ENCODE data around the gene C17orf50.
"Not testable (repeated sequence)": the region's sequence is repeated elsewhere in the genome, so short reads cannot be mapped to it uniquely, and the experiment has no call there.

C17orf50 gene

GRCh38 chr17:35745749-35746320 is 14.9 kb upstream of the C17orf50 start:
- Histone ChIP-seq H3K36me3 (ENCODE audit: insufficient read depth, low read depth, low read length) (no peaks in the 10 kb centered on the region), H3K9me3 (ENCODE audit: insufficient read depth, low read depth, low read length) (peaks cover 2% of the 10 kb centered on the region; the same call in 1 of the 2 replicates), H3K4me3 (ENCODE audit: low read length) (no peak overlapping the region), H3K9ac (ENCODE audit: low read depth, low read length) (no peak overlapping the region), H3K27ac (ENCODE audit: low read length) (no peak overlapping the region), H3K4me1 (ENCODE audit: insufficient read depth, low read length) (no peaks in the 10 kb centered on the region), H3K27me3 (ENCODE audit: insufficient read depth, low read length) (peaks cover 59% of the 10 kb centered on the region)

GRCh38 chr17:35747540-35748017 is 13.1 kb upstream of the C17orf50 start:
- Histone ChIP-seq H3K9me3 (ENCODE audit: insufficient read depth, low read depth, low read length) (no peaks in the 10 kb centered on the region), H3K4me3 (ENCODE audit: low read length) (no peak overlapping the region), H3K4me1 (ENCODE audit: insufficient read depth, low read length) (no peaks in the 10 kb centered on the region), H3K27me3 (ENCODE audit: insufficient read depth, low read length) (peaks cover 45% of the 10 kb centered on the region), H3K27ac (ENCODE audit: low read length) (no peak overlapping the region), H3K9ac (ENCODE audit: low read depth, low read length) (no peak overlapping the region), H3K36me3 (ENCODE audit: insufficient read depth, low read depth, low read length) (no peaks in the 10 kb centered on the region)

GRCh38 chr17:35748341-35748841 is 12.3 kb upstream of the C17orf50 start:
- Histone ChIP-seq H3K27me3 (ENCODE audit: insufficient read depth, low read length) (peaks cover 37% of the 10 kb centered on the region), H3K9me3 (ENCODE audit: insufficient read depth, low read depth, low read length) (no peaks in the 10 kb centered on the region), H3K36me3 (ENCODE audit: insufficient read depth, low read depth, low read length) (no peaks in the 10 kb centered on the region), H3K4me3 (ENCODE audit: low read length) (no peak overlapping the region), H3K4me1 (ENCODE audit: insufficient read depth, low read length) (no peaks in the 10 kb centered on the region), H3K27ac (ENCODE audit: low read length) (no peak overlapping the region), H3K9ac (ENCODE audit: low read depth, low read length) (no peak overlapping the region)

- H3K27me3 ChIP-seq (ENCODE audit: insufficient read depth, low read length): peaks cover 31% of the 10 kb centered on the region
- no peak overlapping the region for H3K4me3 ChIP-seq (ENCODE audit: low read length)
- no peak overlapping the region for H3K27ac ChIP-seq (ENCODE audit: low read length)
- no peak overlapping the region for H3K9ac ChIP-seq (ENCODE audit: low read depth, low read length)
- no peaks in the 10 kb centered on the region for H3K36me3 ChIP-seq (ENCODE audit: insufficient read depth, low read depth, low read length)
- H3K9me3 ChIP-seq (ENCODE audit: insufficient read depth, low read depth, low read length): no peaks in the 10 kb centered on the region
- no peaks in the 10 kb centered on the region for H3K4me1 ChIP-seq (ENCODE audit: insufficient read depth, low read length)
These were observed 11.7 kb upstream of the C17orf50 start for GRCh38 chr17:35748979-35749378.

GRCh38 chr17:35749560-35750412 is 10.9 kb upstream of the C17orf50 start:
- Histone ChIP-seq H3K9ac (ENCODE audit: low read depth, low read length) (peak overlapping the region; percentile 33; the same call in 1 of the 2 replicates), H3K4me1 (ENCODE audit: insufficient read depth, low read length) (no peaks in the 10 kb centered on the region), H3K36me3 (ENCODE audit: insufficient read depth, low read depth, low read length) (no peaks in the 10 kb centered on the region), H3K27ac (ENCODE audit: low read length) (no peak overlapping the region), H3K4me3 (ENCODE audit: low read length) (peak overlapping the region; percentile 56; the same call in 1 of the 2 replicates), H3K27me3 (ENCODE audit: insufficient read depth, low read length) (peaks cover 31% of the 10 kb centered on the region), H3K9me3 (ENCODE audit: insufficient read depth, low read depth, low read length) (no peaks in the 10 kb centered on the region)

GRCh38 chr17:35750526-35751395 is 9.9 kb upstream of the C17orf50 start:
- no peaks in the 10 kb centered on the region for H3K9me3 ChIP-seq (ENCODE audit: insufficient read depth, low read depth, low read length)
- no peaks in the 10 kb centered on the region for H3K36me3 ChIP-seq (ENCODE audit: insufficient read depth, low read depth, low read length)
- peaks cover 31% of the 10 kb centered on the region for H3K27me3 ChIP-seq (ENCODE audit: insufficient read depth, low read length)
- peak overlapping the region; percentile 33; the same call in 1 of the 2 replicates for H3K9ac ChIP-seq (ENCODE audit: low read depth, low read length)
- no peaks in the 10 kb centered on the region for H3K4me1 ChIP-seq (ENCODE audit: insufficient read depth, low read length)
- H3K4me3 ChIP-seq (ENCODE audit: low read length): peak overlapping the region; percentile 56; the same call in 1 of the 2 replicates
- H3K27ac ChIP-seq (ENCODE audit: low read length): no peak overlapping the region

GRCh38 chr17:35751541-35751940 is 9.1 kb upstream of the C17orf50 start:
- H3K36me3 ChIP-seq (ENCODE audit: insufficient read depth, low read depth, low read length); H3K9ac ChIP-seq (ENCODE audit: low read depth, low read length); H3K9me3 ChIP-seq (ENCODE audit: insufficient read depth, low read depth, low read length); H3K27ac ChIP-seq (ENCODE audit: low read length); H3K4me1 ChIP-seq (ENCODE audit: insufficient read depth, low read length); H3K4me3 ChIP-seq (ENCODE audit: low read length): not testable (repeated sequence)
- peaks cover 31% of the 10 kb centered on the region for H3K27me3 ChIP-seq (ENCODE audit: insufficient read depth, low read length)

- H3K4me3 ChIP-seq (ENCODE audit: low read length): no peak overlapping the region
- H3K27ac ChIP-seq (ENCODE audit: low read length): no peak overlapping the region
- H3K9me3 ChIP-seq (ENCODE audit: insufficient read depth, low read depth, low read length): no peaks in the 10 kb centered on the region
- no peak overlapping the region for H3K9ac ChIP-seq (ENCODE audit: low read depth, low read length)
- no peaks in the 10 kb centered on the region for H3K36me3 ChIP-seq (ENCODE audit: insufficient read depth, low read depth, low read length)
- peaks cover 31% of the 10 kb centered on the region for H3K27me3 ChIP-seq (ENCODE audit: insufficient read depth, low read length)
- H3K4me1 ChIP-seq (ENCODE audit: insufficient read depth, low read length): no peaks in the 10 kb centered on the region
These were observed 8.2 kb upstream of the C17orf50 start for GRCh38 chr17:35752471-35752870.

- Histone ChIP-seq H3K9me3 (ENCODE audit: insufficient read depth, low read depth, low read length) (no peaks in the 10 kb centered on the region), H3K27me3 (ENCODE audit: insufficient read depth, low read length) (peaks cover 31% of the 10 kb centered on the region), H3K4me1 (ENCODE audit: insufficient read depth, low read length) (no peaks in the 10 kb centered on the region), H3K27ac (ENCODE audit: low read length) (no peak within 1 kb of the TSS), H3K36me3 (ENCODE audit: insufficient read depth, low read depth, low read length) (no peaks in the 10 kb centered on the region), H3K4me3 (ENCODE audit: low read length) (no peak within 1 kb of the TSS), H3K9ac (ENCODE audit: low read depth, low read length) (no peak within 1 kb of the TSS)
These were observed 7.5 kb upstream of the C17orf50 start, which contains the start of gene GAS2L2 for GRCh38 chr17:35752945-35753764. TSS of gene GAS2L2 (minus strand) at chr17:35753239. CDS start at chr17:35752850, 389 bp downstream.

- Histone ChIP-seq H3K27ac (ENCODE audit: low read length) (no peak overlapping the region), H3K9ac (ENCODE audit: low read depth, low read length) (no peak overlapping the region), H3K9me3 (ENCODE audit: insufficient read depth, low read depth, low read length) (no peaks in the 10 kb centered on the region), H3K4me3 (ENCODE audit: low read length) (no peak overlapping the region), H3K27me3 (ENCODE audit: insufficient read depth, low read length) (no peaks in the 10 kb centered on the region), H3K4me1 (ENCODE audit: insufficient read depth, low read length) (no peaks in the 10 kb centered on the region), H3K36me3 (ENCODE audit: insufficient read depth, low read depth, low read length) (no peaks in the 10 kb centered on the region)
These were observed 3.4 kb upstream of the C17orf50 start for GRCh38 chr17:35757243-35757642.

Measured in iPS-20b (cell line).